Endodermal cell (in vitro differentiated cells): ENCODE measurements around the gene MEOX1. TPM values are rescaled to one million over a fixed set of nuclear protein-coding genes. Genes with fewer than 3 reads are reported as not detected.

Experiments
- DNase-seq: peaks from one replicate; pipeline ENCODE4 v3.0.0-alpha.2; 2017
- H3K27ac ChIP-seq: 2 replicates; pipeline ENCODE4 v1.5.1; 2013; ENCODE audit warnings: mild to moderate bottlenecking, low read depth, low read length, moderate library complexity
- H3K27me3 ChIP-seq: 2 replicates; pipeline ENCODE4 v1.6.1; 2013; ENCODE audit warnings: mild to moderate bottlenecking, low read length, moderate library complexity; ENCODE audit not compliant: insufficient read depth, control insufficient read depth, poor library complexity, severe bottlenecking
- H3K36me3 ChIP-seq: 2 replicates; pipeline ENCODE4 v1.7.0; 2013; ENCODE audit warnings: mild to moderate bottlenecking, low read length, moderate library complexity; ENCODE audit not compliant: control insufficient read depth, insufficient read depth
- H3K4me1 ChIP-seq: one replicate; pipeline ENCODE4 v1.7.0; 2013; ENCODE audit warnings: low read length; ENCODE audit not compliant: control insufficient read depth, insufficient read depth
- H3K4me3 ChIP-seq: 2 replicates; pipeline ENCODE4 v1.5.1; 2013; ENCODE audit warnings: mild to moderate bottlenecking, low read length, moderate library complexity
- H3K9ac ChIP-seq: 2 replicates; pipeline ENCODE4 v1.6.1; 2013; ENCODE audit warnings: mild to moderate bottlenecking, low read length, moderate library complexity; ENCODE audit not compliant: poor library complexity, severe bottlenecking; ENCODE audit errors: extremely low read depth
- H3K9me3 ChIP-seq: 2 replicates; pipeline ENCODE4 v1.6.1; 2013; ENCODE audit warnings: mild to moderate bottlenecking, low read length, moderate library complexity; ENCODE audit not compliant: control insufficient read depth
- H3K27ac Mint-ChIP-seq: 2 replicates; pipeline ENCODE4 v1.8.0; 2020; ENCODE audit warnings: mixed read lengths
- H3K27me3 Mint-ChIP-seq: 2 replicates; pipeline ENCODE4 v1.8.0; 2021; ENCODE audit warnings: mild to moderate bottlenecking, mixed read lengths; ENCODE audit not compliant: insufficient read depth
- H3K36me3 Mint-ChIP-seq: 2 replicates; pipeline ENCODE4 v1.8.0; 2020; ENCODE audit warnings: low read depth, mixed read lengths
- H3K4me1 Mint-ChIP-seq: 2 replicates; pipeline ENCODE4 v1.8.0; 2020; ENCODE audit warnings: mixed read lengths
- H3K4me3 Mint-ChIP-seq: 2 replicates; pipeline ENCODE4 v1.8.0; 2020; ENCODE audit warnings: mild to moderate bottlenecking, moderate library complexity, mixed read lengths
- H3K9me3 Mint-ChIP-seq: 2 replicates; pipeline ENCODE4 v1.8.0; 2020; ENCODE audit warnings: mild to moderate bottlenecking, mixed read lengths
- WGBS, 2 experiments: methylation state at CpG; one replicate each; pipeline versions ENCODE4 v1.1.5 to v1.1.7; 2013; ENCODE audit warnings: missing lambda C conversion rate in 2 of 2, mixed read lengths in 1 of 2; ENCODE audit not compliant: insufficient coverage in 1 of 2, insufficient read length in 1 of 2; 5-methylcytosine and 5-hydroxymethylcytosine counted together
- total RNA-seq, 2 donors: library from RNA; stranded (reverse); fragmentation: NEBNext Ultra II Directional in 1 of 2; extraction: Animal tissue kit (Norgen Biotek cat#: 25700) in 1 of 2; gene quantifications; 2 replicates in 1 of 2; 3 replicates in 1 of 2; pipeline ENCODE4 v1.2.1, GENCODE V29; 2021
- TF ChIP-seq, protein P1 (sequence below): fragments of 200-600 bp; sonication (generic); conservative IDR thresholded peaks from 2 replicates; pipeline ENCODE4 v1.5.0; 2021; ENCODE audit warnings: antibody characterized with exemption, mild to moderate bottlenecking

The MEOX1 gene
- total RNA-seq, 2 donors from 2014 or later, result not detected

DNA sequence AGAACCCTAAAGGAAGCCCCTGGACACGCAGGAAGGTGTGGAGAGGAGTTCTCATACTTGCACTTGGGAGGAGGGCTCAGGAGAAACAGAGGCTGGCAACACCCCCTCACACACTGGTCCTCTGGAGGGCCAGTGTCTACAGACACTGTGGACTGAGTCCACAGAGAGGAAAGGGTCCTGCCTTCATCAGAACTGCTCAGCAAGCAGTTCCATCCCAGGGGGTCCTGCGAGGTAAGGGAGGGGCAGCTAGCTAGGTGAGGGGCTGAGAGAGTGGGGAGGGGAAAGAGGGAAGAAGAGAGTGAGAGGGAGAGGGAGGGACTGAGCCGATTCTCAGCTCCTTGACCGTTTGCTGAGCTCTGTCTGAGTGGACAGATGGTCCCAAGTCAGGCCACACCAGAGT is 17.7 kb upstream of the MEOX1 start:
- peak; percentile 56 for DNase-seq
- no peak overlapping the region for H3K27ac ChIP-seq
- no peak overlapping the region for H3K27ac Mint-ChIP-seq
- H3K27me3 Mint-ChIP-seq, result peaks cover 2% of the 10 kb centered on the region
- H3K9me3 Mint-ChIP-seq, result no peaks in the 10 kb centered on the region
- H3K4me1 ChIP-seq, result no peaks in the 10 kb centered on the region
- H3K4me1 Mint-ChIP-seq, result peaks cover 32% of the 10 kb centered on the region
- whole genome bisulfite sequencing, 2 experiments, result 53 to 74% methylated on average over 2 to 4 of the region's 4 CpGs
- H3K9me3 ChIP-seq, result no peaks in the 10 kb centered on the region
- no peaks in the 10 kb centered on the region for H3K36me3 ChIP-seq
- no peak overlapping the region for H3K4me3 Mint-ChIP-seq
- TF ChIP-seq, protein P1, sequence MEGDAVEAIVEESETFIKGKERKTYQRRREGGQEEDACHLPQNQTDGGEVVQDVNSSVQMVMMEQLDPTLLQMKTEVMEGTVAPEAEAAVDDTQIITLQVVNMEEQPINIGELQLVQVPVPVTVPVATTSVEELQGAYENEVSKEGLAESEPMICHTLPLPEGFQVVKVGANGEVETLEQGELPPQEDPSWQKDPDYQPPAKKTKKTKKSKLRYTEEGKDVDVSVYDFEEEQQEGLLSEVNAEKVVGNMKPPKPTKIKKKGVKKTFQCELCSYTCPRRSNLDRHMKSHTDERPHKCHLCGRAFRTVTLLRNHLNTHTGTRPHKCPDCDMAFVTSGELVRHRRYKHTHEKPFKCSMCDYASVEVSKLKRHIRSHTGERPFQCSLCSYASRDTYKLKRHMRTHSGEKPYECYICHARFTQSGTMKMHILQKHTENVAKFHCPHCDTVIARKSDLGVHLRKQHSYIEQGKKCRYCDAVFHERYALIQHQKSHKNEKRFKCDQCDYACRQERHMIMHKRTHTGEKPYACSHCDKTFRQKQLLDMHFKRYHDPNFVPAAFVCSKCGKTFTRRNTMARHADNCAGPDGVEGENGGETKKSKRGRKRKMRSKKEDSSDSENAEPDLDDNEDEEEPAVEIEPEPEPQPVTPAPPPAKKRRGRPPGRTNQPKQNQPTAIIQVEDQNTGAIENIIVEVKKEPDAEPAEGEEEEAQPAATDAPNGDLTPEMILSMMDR, result no peak
- no peak overlapping the region for H3K4me3 ChIP-seq
- no peak overlapping the region for H3K9ac ChIP-seq
- no peaks in the 10 kb centered on the region for H3K27me3 ChIP-seq
- no peaks in the 10 kb centered on the region for H3K36me3 Mint-ChIP-seq

- Mint-ChIP-seq H3K27ac (no peak overlapping the region), H3K27me3 (peaks cover 2% of the 10 kb centered on the region), H3K9me3 (no peaks in the 10 kb centered on the region), H3K36me3 (no peaks in the 10 kb centered on the region), H3K4me1 (peaks cover 26% of the 10 kb centered on the region), H3K4me3 (no peak overlapping the region)
- no peaks in the 10 kb centered on the region for H3K27me3 ChIP-seq
- no peak overlapping the region for H3K27ac ChIP-seq
- no peaks in the 10 kb centered on the region for H3K36me3 ChIP-seq
- H3K4me1 ChIP-seq, result no peaks in the 10 kb centered on the region
- peak; percentile 56 for DNase-seq
- no peaks in the 10 kb centered on the region for H3K9me3 ChIP-seq
- TF ChIP-seq, protein P1, result no peak
- 58% methylated on average over 3 of the region's 3 CpGs; no CpG with 5 or more reads in 1 of the 2 experiments for WGBS, 2 experiments
- H3K9ac ChIP-seq, result no peak overlapping the region
- no peak overlapping the region for H3K4me3 ChIP-seq
These were observed 14.7 kb upstream of the MEOX1 start for GRCh38 chr17:43676471-43676870.

DNA sequence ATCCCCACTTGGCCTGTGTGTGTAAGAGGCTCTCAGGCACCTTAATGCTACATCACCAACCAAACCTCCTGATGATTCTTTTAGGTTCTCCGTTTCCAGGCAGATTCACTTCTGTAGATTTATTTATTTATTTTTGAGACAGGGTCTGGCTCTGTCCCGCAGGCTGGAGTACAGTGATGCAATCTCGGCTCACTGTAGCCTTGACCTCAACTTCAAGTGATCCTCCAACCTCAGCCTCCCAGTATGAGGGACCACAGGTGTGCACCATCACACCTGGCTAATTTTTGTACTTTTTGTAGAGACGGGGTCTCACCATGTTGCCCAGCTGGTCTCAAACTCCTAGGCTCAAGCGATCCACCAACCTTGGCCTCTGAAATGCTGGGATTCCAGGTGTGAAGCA is 12.7 kb upstream of the MEOX1 start:
- no peak for DNase-seq
- Histone ChIP-seq H3K27ac (no peak overlapping the region), H3K27me3 (no peaks in the 10 kb centered on the region), H3K4me1 (peaks cover 9% of the 10 kb centered on the region), H3K36me3 (no peaks in the 10 kb centered on the region), H3K9ac (no peak overlapping the region), H3K4me3 (no peak overlapping the region), H3K9me3 (no peaks in the 10 kb centered on the region)
- Mint-ChIP-seq H3K27me3 (peaks cover 2% of the 10 kb centered on the region), H3K4me3 (no peak overlapping the region), H3K4me1 (peaks cover 26% of the 10 kb centered on the region), H3K9me3 (no peaks in the 10 kb centered on the region), H3K36me3 (no peaks in the 10 kb centered on the region), H3K27ac (no peak overlapping the region)
- 88 to 97% methylated on average over 4 to 5 of the region's 5 CpGs for WGBS, 2 experiments
- TF ChIP-seq, protein P1, result no peak
